Vagina (tissue), 2 donors: ENCODE data around the gene IER5. TPM values are rescaled to one million over a fixed set of nuclear protein-coding genes. Genes with fewer than 3 reads are reported as not detected.

Experiments used
- DNase-seq, 2 donors: peaks; one replicate each; pipeline ENCODE4 v3.0.0-alpha.2; 2017; ENCODE audit errors: extremely low spot score in 2 of 2
- H3K27ac ChIP-seq: fragments of 200-600 bp; sonication (generic); one replicate; pipeline ENCODE4 v1.5.1; 2019
- H3K27me3 ChIP-seq: fragments of 200-600 bp; sonication (generic); one replicate; pipeline ENCODE4 v1.5.1; 2019
- H3K36me3 ChIP-seq, 2 donors: fragments of 200-600 bp; sonication (generic); one replicate each; pipeline ENCODE4 v1.5.1; 2017 to 2019
- H3K4me1 ChIP-seq: fragments of 200-600 bp; sonication (generic); one replicate; pipeline ENCODE4 v1.5.1; 2019
- H3K4me3 ChIP-seq, 2 donors: fragments of 200-600 bp; sonication (generic); 1 replicate in 1 of 2; 2 replicates in 1 of 2; pipeline ENCODE4 v1.5.1; 2016 to 2019
- H3K9me3 ChIP-seq: fragments of 200-600 bp; sonication (generic); one replicate; pipeline ENCODE4 v1.5.1; 2019
- CTCF ChIP-seq, 3 experiments: fragments of 450-650 bp in 2 of 3; fragments of 200-600 bp in 1 of 3; sonication (generic) in 1 of 3; IDR thresholded peaks; one replicate each; pipeline ENCODE4 v1.5.1; 2017 to 2019; ENCODE audit warnings: antibody characterized with exemption in 3 of 3, mild to moderate bottlenecking in 2 of 3, moderate library complexity in 2 of 3
- POLR2A ChIP-seq, 2 donors: fragments of 450-650 bp; IDR thresholded peaks; one replicate each; pipeline ENCODE4 v1.6.1; 2017; ENCODE audit warnings: antibody characterized with exemption in 2 of 2, mild to moderate bottlenecking in 2 of 2, moderate library complexity in 2 of 2
- POLR2AphosphoS5 ChIP-seq, 2 donors: sonication (generic); formaldehyde crosslinking; IDR thresholded peaks; one replicate each; pipeline ENCODE4 v1.9.0; 2017; ENCODE audit warnings: antibody characterized with exemption in 2 of 2, mild to moderate bottlenecking in 2 of 2, low read depth in 1 of 2; ENCODE audit not compliant: insufficient read depth in 1 of 2
- intact Hi-C: fragments of 100-400 bp; cut with DNase I; formaldehyde crosslinking; loops from one replicate; pipeline ENCODE4 v1.15.1; 2023
- total RNA-seq: library from RNA; depleted of rRNA; stranded (reverse); fragments of >200 nt; gene quantifications from one replicate; pipeline ENCODE4 v1.2.3, GENCODE V29; 2016

Gene IER5
- total RNA-seq, 1 donor from 2014 or later: 13.0 TPM

GRCh38 chr1:181101581-181102226 lies 13.2 kb downstream of the IER5 start:
- Histone ChIP-seq H3K27me3 (no peaks in the 10 kb centered on the region), H3K9me3 (no peaks in the 10 kb centered on the region), H3K27ac (no peak overlapping the region), H3K4me3 (no peak overlapping the region), H3K4me1 (peaks cover 62% of the 10 kb centered on the region), H3K36me3 (no peaks in the 10 kb centered on the region)
- TF ChIP-seq CTCF (IDR thresholded peaks at IDR 0.05) (no peak), POLR2AphosphoS5 (IDR thresholded peaks at IDR 0.05; ENCODE audit: insufficient read depth in 1 of 2, low read depth in 1 of 2) (no peak), POLR2A (IDR thresholded peaks at IDR 0.05) (no peak)
- intact Hi-C loops: no loop called here
- no peak for DNase-seq

- no peak for DNase-seq
- Histone ChIP-seq H3K27me3 (no peaks in the 10 kb centered on the region), H3K4me1 (peaks cover 52% of the 10 kb centered on the region), H3K36me3 (no peaks in the 10 kb centered on the region), H3K27ac (no peak overlapping the region), H3K9me3 (no peaks in the 10 kb centered on the region), H3K4me3 (no peak overlapping the region)
- TF ChIP-seq CTCF (IDR thresholded peaks at IDR 0.05): no peak
- TF ChIP-seq POLR2AphosphoS5 (IDR thresholded peaks at IDR 0.05; ENCODE audit: insufficient read depth in 1 of 2, low read depth in 1 of 2): no peak
- no peak for TF ChIP-seq POLR2A (IDR thresholded peaks at IDR 0.05)
- intact Hi-C loops: no loop called here
Observed at GRCh38 chr1:181102841-181103240, 14.3 kb downstream of the IER5 start.

- Histone ChIP-seq H3K36me3 (no peaks in the 10 kb centered on the region), H3K4me3 (no peak overlapping the region), H3K27ac (no peak overlapping the region), H3K4me1 (peaks cover 52% of the 10 kb centered on the region), H3K9me3 (no peaks in the 10 kb centered on the region), H3K27me3 (no peaks in the 10 kb centered on the region)
- intact Hi-C loops: no loop called here
- DNase-seq: no peak
- no peak for TF ChIP-seq POLR2AphosphoS5 (IDR thresholded peaks at IDR 0.05; ENCODE audit: insufficient read depth in 1 of 2, low read depth in 1 of 2)
- no peak for TF ChIP-seq CTCF (IDR thresholded peaks at IDR 0.05)
- TF ChIP-seq POLR2A (IDR thresholded peaks at IDR 0.05): no peak
Observed at GRCh38 chr1:181103399-181103798, 14.9 kb downstream of the IER5 start.

- no peak for TF ChIP-seq POLR2A (IDR thresholded peaks at IDR 0.05)
- no peak for TF ChIP-seq POLR2AphosphoS5 (IDR thresholded peaks at IDR 0.05; ENCODE audit: insufficient read depth in 1 of 2, low read depth in 1 of 2)
- TF ChIP-seq CTCF (IDR thresholded peaks at IDR 0.05): no peak
- intact Hi-C loops: loop anchor here (2.0 kb wide), 1 partner anchor 15 kb away; the partner anchor contains the start of gene IER5
- Histone ChIP-seq H3K36me3 (no peaks in the 10 kb centered on the region), H3K27ac (peak overlapping the region; percentile 86), H3K9me3 (no peaks in the 10 kb centered on the region), H3K27me3 (no peaks in the 10 kb centered on the region), H3K4me1 (peaks cover 45% of the 10 kb centered on the region), H3K4me3 (peak overlapping the region; percentile 68 to 76)
- DNase-seq: no peak
Observed at GRCh38 chr1:181104042-181104789, 15.7 kb downstream of the IER5 start.

GRCh38 chr1:181104790-181105133 lies 16.3 kb downstream of the IER5 start:
- no peak for DNase-seq
- Histone ChIP-seq H3K36me3 (no peaks in the 10 kb centered on the region), H3K27ac (peak overlapping the region; percentile 86), H3K9me3 (no peaks in the 10 kb centered on the region), H3K4me3 (peak overlapping the region; percentile 68 to 76), H3K27me3 (no peaks in the 10 kb centered on the region), H3K4me1 (peaks cover 40% of the 10 kb centered on the region)
- no peak for TF ChIP-seq POLR2A (IDR thresholded peaks at IDR 0.05)
- no peak for TF ChIP-seq POLR2AphosphoS5 (IDR thresholded peaks at IDR 0.05; ENCODE audit: insufficient read depth in 1 of 2, low read depth in 1 of 2)
- TF ChIP-seq CTCF (IDR thresholded peaks at IDR 0.05): no peak
- intact Hi-C loops: loop anchor here (2.0 kb wide), 1 partner anchor 16 kb away; the partner anchor contains the start of gene IER5
